NCI-H510A (cell line): ENCODE measurements around the gene HIC1.

Experiments
- DNase-seq: peaks from one replicate; lab custom pipeline; 2025; lab: John Stamatoyannopoulos, UW

The HIC1 gene

DNA sequence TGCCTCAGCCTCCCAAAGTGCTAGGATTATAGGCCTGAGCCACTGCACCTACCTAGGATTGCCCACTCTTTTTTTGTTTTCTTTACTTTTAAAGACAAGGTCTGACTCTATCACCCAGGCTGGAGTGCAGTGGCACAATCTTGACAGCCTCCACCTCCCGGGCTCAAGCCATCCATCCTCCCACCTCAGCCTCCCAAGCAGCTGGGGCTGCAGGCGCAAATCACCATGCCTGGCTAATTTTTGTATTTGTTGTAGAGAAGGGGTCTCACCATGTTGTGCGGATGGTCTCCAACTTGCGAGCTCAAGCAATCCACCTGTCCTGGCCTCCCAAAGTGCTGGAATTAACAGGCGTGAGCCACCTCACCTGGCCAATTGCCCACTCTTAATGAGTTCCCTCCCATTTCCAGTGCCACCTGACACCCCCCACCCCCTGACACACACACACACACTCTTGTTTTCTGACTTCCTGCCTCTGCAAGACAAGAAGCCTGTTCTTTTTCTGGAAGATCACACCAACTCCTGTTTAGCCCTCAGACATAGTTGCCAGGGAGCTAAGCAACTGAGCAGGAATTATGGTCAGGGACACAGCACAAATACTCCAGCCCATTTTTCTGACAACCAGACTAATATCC lies 10.5 kb upstream of the HIC1 start:
- no peak for DNase-seq

DNA sequence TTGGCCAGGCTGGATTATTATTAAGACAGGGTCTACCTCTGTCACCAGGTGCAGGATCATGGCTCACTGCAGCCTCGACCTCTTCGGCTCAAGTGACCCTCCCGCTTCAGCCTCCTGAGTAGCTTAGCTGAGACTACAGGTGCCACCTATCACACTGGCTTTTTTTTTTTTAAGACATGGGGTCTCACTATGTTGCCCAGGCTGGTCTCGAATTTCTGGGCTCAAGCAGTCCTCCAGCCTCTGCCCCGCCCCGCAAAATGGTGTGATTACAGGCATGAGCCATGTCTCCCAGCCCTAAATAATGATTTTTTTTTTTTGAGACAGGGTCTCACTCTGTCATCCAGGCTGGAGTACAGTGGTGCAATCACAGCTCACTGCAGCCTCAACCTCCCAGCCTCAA lies 7.3 kb upstream of the HIC1 start:
- DNase-seq, result no peak

DNA sequence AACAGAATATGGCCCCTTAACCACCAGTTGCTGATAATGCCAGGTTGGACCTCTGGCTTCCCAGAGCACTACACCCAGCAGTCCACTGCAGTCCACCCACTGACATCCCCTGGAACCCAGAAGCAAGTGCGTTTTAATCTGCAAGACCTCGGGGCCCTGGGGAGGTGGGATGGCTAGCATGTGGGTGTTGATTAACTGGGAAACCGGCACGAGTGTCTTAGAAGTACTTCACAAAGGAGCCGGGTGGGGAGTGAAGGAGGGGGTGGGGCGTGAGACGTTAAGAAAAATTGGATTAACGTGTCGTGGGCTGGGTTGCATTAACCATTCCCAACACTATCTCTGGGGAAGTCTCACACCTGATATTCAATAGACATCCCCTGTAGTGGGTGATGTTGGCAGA lies 6.1 kb upstream of the HIC1 start:
- no peak for DNase-seq

DNA sequence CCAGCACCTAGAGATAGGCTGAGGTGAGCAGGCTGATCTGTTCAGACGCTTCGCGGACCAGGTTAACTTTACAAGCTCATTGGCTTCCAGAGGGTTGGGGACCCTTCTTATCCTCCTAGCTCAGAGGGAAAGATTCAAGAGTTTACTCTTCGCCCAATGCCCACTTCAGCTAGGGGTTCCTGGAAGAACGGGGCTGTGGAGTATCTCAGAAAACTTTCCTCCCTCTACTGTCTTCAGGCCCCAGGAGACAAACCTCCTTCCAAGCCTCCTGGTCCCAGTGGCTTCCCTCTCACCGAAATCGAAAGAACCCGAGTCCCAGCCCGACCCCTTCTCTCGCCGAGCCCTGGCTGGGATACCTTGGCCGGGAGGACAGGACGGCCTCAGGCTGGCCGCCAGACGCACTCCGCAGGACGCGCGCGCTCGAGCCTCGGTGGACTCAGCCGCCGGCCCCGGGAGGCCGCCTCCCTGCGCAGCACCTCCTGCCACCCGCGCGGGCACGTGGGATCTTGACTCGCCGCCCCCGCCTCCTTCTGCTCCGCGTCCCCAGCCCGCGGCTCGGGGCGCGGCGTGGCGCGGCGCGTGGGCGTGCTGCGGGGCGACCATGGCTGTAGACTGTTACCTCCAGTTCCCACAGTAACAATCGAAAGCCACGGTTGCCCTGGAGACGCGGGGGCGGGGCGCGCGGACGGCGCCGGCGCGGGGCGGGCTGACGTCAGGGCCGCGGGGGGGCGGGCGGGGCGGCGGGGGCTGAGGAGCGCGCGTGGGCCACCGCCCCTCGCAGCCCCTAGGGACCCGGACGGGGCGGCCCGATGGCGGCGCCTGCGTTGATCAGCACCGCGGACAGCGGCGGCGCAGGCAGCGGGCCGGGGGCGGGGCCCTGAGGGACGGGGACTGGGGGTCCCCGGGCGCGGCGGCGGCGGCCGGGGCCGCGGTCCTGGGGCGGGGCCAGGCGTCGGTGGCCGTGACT lies 5.3 kb upstream of the HIC1 start:
- no peak for DNase-seq

DNA sequence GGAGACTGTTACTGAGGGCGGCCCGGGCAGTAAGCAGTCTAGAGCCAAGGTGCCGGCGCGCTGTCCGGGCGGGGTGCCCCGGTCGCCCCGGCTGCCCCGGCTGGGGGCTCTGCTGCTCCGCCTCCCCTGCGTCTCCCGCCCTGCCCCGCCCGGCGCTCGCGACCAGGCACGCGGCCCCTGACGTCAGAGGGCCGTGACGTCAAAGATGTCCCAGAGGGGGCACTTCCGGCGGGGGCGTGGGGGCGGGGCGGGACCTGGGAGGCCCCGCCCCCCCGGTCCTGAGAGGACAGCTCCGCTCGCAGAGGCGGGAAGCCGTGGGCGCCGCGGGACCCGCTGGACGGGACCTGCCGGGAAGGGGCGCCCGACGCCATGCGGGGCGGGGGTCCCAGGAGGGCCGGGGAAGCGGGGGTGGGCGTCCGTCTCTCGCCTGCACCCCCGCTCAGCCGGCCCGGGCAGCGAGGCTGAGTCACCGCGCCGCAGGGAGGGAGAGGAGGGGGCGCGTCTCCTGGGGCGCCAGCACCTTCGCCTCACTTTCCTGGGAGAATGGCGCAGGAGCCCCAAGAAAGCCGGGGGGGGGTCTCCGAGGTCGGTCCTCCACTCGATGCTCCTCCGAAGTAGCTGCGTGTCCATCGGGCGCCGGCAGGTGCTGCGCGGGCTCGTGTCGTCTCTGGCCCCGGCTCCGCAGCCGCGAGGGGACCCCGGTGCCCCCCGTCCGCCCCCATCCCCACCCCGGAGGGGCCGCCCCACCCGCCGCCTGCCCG lies 4.4 kb upstream of the HIC1 start:
- peak; percentile 38 for DNase-seq

DNA sequence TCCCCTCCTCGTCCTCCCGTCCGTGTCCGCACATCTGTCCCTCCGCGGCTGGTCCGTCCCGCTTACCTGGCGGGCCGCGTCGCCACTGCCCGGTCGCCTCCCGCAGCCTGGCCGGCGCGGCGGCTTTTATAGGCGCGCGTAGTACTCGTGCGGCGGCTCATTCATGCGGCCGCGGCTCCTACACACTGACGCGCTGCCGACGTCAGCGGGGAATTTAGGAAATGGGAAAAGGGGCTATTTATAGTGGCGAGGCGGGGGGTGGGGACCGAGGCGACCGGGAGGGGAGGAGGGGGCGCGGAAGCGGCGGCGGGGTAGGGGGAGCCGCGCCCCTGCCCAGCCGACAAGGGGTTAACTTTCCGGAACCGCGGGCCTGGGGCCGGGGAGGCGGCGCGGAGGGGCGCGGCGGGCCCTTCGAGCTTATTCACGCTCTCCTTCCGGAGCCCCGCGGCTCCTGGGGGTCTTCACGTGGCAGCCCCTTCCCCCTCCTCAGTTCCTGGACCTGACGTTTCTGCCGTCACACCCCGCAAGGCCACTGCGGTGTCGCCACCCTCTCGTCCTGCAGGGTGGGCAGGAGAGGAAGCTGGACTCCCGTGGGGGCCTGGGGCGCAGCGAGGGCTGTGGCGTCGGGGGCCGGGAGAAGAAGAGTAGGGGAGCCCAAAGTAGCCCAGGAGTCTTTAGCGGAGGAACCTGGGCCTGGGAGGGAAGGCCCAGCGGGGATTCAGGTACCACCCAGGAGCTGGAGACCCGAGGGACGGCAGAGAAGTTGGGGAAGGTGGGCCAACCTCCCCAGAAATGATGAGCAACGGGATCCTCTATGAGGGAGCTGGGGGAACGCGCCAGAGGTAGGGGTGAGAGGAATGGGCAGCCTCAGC lies 3.6 kb upstream of the HIC1 start:
- DNase-seq, result no peak

DNA sequence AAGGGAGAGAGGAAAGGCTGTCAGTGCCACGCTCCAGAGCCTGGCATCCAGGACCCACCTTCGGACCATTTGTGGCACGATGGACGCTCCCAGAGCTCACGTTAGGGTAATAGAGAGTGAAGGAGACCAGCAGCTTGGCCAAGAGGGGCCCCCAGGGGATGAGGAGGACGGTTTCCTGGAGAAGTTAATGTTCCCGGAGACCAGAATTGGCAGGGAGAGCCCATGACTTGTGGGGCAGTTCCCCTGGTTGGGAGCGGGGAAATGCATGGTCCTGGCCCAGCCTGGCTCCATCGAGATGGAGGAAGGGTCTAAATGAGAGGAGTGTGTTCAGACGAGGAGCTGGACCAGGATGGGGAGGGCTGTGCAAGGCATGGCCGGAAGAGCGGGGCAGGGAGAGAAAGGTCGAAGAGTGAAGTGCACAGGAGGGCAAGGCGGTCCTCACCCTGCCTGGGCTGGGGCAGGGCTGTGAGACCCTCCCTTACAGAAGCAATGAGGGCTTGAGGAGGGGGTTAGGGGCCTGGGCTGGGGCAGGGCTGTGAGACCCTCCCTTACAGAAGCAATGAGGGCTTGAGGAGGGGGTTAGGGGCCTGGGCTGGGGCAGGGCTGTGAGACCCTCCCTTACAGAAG lies 2.9 kb upstream of the HIC1 start:
- no peak for DNase-seq

DNA sequence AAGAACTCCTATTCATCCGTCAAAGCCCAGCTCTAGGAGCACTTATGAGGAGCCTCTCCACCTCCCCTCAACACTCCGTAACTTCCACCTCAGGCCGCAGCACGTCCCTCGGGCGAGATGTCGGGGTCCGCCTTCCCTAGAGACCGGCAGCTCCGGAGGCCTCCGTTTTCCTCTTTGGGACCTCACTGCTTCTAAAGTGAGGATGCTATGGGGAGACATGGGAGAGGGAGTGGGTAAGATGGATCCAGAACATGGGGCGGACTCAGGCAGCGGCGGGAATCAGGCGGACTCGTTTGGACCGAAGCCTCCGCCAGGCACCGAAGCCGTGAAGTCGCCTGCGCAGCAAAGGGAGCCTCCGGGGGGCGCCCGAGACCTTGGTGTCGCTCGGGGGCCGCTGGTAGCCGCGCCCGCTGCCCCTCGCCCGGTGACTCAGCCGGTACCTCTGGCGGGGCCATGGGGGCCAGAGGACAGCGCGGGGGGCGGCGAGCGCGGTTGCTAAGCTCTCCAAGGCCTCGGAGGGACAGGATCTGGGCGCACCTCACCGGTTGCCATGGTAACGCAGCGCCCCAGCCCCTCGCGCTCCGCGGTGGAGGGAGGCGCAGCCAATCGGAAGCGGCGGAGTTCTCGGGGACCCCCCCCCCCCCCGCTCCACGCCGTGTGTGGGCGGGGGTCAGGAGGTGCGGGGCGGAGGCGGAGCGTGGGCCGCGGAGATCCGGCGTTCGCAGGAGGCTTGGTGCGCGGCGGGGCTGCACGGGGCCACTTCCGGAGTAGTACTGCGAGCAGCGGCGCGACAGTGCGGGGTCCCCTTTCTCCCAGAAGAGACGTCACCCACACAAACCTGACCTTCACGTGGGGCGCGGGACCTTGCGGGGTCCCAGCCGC lies 1.3 kb upstream of the HIC1 start:
- peak; percentile 25 for DNase-seq

DNA sequence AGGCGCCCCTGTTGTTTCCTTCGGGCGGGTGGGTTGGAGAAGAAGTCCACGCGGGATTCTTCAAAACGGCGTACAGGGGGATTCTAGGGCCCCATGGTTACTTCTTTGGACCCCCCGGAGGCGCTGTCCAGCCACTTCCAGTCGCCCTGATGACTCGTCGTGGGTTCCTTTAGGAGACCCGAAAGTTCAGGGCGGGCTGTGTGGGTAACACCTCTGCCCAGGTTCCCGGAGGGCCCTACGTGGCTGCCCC lies 716 bp upstream of the HIC1 start:
- DNase-seq, result no peak

DNA sequence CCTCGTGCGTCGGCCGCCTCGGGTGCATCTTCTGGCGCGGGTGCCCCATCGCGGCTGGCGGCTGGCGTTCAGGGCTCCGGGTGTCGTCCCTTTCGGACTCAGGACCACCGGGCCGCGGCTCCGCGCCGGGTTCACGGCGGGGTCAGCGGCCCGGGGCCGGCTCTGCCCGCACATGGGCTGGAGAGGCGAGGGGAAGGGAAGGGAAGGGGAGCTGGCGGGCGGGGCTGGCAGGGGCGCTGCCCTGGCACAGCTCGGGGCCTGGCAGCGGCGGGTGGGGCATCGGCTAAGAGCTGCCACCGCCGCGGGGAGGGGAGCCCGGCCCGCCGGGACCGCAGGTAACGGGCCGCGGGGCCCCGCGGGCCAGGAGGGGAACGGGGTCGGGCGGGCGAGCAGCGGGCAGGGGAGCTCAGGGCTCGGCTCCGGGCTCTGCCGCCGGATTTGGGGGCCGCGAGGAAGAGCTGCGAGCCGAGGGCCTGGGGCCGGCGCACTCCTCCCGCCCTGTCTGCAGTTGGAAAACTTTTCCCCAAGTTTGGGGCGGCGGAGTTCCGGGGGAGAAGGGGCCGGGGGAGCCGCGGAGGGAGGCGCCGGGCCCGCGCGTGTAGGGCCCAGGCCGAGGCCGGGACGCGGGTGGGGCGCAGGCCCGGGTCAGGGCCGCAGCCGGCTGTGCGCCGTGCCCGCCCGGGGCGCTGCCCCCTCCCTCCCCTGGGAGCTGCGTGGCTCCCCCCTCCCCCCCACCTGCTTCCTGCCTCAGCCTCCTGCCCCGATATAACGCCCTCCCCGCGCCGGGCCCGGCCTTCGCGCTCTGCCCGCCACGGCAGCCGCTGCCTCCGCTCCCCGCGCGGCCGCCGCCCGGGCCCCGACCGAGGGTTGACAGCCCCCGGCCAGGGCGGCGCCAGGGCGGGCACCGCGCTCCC lies 646 bp downstream of the HIC1 start:
- no peak for DNase-seq

DNA sequence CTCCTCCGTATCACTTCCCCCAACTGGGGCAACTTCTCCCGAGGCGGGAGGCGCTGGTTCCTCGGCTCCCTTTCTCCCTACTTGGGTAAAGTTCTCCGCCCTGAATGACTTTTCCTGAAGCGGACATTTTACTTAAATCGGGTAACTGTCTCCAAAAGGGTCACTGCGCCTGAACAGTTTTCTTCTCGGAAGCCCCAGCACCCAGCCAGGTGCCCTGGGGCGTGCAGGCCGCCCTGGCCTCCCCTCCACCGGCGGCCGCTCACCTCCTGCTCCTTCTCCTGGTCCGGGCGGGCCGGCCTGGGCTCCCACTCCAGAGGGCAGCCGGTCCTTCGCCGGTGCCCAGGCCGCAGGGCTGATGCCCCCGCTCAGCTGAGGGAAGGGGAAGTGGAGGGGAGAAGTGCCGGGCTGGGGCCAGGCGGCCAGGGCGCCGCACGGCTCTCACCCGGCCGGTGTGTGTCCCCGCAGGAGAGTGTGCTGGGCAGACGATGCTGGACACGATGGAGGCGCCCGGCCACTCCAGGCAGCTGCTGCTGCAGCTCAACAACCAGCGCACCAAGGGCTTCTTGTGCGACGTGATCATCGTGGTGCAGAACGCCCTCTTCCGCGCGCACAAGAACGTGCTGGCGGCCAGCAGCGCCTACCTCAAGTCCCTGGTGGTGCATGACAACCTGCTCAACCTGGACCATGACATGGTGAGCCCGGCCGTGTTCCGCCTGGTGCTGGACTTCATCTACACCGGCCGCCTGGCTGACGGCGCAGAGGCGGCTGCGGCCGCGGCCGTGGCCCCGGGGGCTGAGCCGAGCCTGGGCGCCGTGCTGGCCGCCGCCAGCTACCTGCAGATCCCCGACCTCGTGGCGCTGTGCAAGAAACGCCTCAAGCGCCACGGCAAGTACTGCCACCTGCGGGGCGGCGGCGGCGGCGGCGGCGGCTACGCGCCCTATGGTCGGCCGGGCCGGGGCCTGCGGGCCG lies 1.6 kb downstream of the HIC1 start:
- DNase-seq, result no peak

DNA sequence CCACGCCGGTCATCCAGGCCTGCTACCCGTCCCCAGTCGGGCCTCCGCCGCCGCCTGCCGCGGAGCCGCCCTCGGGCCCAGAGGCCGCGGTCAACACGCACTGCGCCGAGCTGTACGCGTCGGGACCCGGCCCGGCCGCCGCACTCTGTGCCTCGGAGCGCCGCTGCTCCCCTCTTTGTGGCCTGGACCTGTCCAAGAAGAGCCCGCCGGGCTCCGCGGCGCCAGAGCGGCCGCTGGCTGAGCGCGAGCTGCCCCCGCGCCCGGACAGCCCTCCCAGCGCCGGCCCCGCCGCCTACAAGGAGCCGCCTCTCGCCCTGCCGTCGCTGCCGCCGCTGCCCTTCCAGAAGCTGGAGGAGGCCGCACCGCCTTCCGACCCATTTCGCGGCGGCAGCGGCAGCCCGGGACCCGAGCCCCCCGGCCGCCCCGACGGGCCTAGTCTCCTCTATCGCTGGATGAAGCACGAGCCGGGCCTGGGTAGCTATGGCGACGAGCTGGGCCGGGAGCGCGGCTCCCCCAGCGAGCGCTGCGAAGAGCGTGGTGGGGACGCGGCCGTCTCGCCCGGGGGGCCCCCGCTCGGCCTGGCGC lies 2.4 kb downstream of the HIC1 start:
- DNase-seq, result no peak

DNA sequence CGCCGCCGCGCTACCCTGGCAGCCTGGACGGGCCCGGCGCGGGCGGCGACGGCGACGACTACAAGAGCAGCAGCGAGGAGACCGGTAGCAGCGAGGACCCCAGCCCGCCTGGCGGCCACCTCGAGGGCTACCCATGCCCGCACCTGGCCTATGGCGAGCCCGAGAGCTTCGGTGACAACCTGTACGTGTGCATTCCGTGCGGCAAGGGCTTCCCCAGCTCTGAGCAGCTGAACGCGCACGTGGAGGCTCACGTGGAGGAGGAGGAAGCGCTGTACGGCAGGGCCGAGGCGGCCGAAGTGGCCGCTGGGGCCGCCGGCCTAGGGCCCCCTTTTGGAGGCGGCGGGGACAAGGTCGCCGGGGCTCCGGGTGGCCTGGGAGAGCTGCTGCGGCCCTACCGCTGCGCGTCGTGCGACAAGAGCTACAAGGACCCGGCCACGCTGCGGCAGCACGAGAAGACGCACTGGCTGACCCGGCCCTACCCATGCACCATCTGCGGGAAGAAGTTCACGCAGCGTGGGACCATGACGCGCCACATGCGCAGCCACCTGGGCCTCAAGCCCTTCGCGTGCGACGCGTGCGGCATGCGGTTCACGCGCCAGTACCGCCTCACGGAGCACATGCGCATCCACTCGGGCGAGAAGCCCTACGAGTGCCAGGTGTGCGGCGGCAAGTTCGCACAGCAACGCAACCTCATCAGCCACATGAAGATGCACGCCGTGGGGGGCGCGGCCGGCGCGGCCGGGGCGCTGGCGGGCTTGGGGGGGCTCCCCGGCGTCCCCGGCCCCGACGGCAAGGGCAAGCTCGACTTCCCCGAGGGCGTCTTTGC lies 3.1 kb downstream of the HIC1 start:
- no peak for DNase-seq

DNA sequence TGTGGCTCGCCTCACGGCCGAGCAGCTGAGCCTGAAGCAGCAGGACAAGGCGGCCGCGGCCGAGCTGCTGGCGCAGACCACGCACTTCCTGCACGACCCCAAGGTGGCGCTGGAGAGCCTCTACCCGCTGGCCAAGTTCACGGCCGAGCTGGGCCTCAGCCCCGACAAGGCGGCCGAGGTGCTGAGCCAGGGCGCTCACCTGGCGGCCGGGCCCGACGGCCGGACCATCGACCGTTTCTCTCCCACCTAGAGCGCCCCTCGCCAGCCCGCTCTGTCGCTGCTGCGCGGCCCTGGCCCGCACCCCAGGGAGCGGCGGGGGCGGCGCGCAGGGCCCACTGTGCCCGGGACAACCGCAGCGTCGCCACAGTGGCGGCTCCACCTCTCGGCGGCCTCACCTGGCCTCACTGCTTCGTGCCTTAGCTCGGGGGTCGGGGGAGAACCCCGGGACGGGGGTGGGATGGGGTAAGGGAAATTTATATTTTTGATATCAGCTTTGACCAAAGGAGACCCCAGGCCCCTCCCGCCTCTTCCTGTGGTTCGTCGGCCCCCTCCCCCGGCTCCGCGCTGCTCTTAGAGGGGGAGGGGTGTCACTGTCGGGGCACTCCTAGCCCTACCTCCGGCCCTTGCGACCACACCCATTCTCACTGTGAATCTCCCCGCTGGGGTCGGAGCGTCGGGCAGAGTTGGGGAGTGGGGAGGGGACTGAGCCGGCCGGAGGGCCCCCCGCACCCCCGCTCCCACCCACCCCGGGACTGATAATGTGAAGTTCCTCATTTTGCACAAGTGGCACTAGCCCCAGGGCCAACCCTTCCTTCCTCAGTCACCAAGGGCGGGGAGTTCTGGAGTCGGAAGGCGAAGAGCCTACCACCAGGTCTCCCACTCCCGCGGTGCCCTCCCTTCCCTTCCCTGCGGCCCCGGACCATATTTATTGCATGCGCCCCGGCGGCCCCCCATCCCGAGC lies 4.0 kb downstream of the HIC1 start:
- no peak for DNase-seq

DNA sequence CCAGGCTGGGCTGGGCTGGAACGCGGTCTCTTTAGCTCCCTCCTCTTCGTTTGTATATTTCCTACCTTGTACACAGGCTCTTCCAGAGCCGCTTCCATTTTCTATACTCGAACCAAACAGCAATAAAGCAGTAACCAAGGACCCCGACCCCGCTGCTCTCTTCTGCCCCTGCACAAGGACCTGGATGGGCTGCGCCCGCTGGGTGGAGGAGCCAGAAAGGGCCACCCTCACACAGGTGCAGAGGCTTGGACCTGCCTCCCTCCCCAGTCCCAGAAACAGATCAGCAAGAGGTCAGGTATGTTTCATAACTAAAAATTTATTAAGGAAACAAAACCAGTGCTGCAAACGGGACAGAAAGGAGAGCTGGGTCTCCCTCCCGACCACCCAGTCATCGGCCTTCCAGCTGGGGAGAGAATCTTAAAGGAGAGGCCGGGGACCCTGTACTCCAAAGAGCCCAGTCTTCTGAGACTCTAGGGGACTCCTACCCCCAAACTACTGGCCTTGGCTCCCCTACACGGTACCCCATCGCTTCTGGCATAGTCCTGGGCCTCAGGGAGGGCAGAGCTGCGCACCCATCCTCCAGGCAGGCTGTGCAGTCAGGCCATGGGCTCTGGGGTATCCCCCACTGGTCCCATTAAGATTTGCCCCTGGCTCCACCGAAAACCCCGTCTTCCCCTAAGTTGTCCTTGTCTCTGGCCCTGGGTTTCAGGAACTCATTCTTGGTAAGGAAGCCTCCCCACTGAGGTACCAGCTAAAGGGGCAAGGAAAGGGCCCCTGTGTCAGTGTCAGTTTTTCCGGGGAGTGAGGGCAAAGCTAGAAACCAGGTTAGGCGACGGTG lies 4.9 kb downstream of the HIC1 start:
- no peak for DNase-seq
